Endothelial cell of hepatic sinusoid (primary cell): Measurements from ENCODE around the gene ALPL.

Experiments used
- in situ Hi-C: cut with HindIII; loops from 2 replicates; pipeline ENCODE4 v1.10.0; 2017; ENCODE audit warnings: low sequenced_read_pairs

Gene ALPL

GRCh38 chr1:21573971-21574465 is 64.8 kb downstream of the ALPL start:
- in situ Hi-C loops, result no loop called here

- in situ Hi-C loops, result loop anchor here (5.0 kb wide), 1 partner anchor 42 kb away; no protein-coding TSS in a partner anchor
Observed at GRCh38 chr1:21574466-21575151, 65.4 kb downstream of the ALPL start.

- in situ Hi-C loops, result loop anchor here (5.0 kb wide), 1 partner anchor 43 kb away; no protein-coding TSS in a partner anchor
Observed at GRCh38 chr1:21575351-21575942, 66.2 kb downstream of the ALPL start.

GRCh38 chr1:21576031-21576797 is 67.0 kb downstream of the ALPL start:
- in situ Hi-C loops, result loop anchor here (5.0 kb wide), 1 partner anchor 44 kb away; no protein-coding TSS in a partner anchor

GRCh38 chr1:21576798-21577187 is 67.6 kb downstream of the ALPL start:
- in situ Hi-C loops, result loop anchor here (5.0 kb wide), 1 partner anchor 44 kb away; no protein-coding TSS in a partner anchor

- in situ Hi-C loops, result loop anchor here (5.0 kb wide), 1 partner anchor 45 kb away; no protein-coding TSS in a partner anchor
Observed at GRCh38 chr1:21577324-21577723, 68.1 kb downstream of the ALPL start.

- in situ Hi-C loops, result loop anchor here (5.0 kb wide), 1 partner anchor 46 kb away; no protein-coding TSS in a partner anchor
Observed at GRCh38 chr1:21577933-21578332, 68.7 kb downstream of the ALPL start.

- in situ Hi-C loops, result loop anchor here (5.0 kb wide), 1 partner anchor 47 kb away; no protein-coding TSS in a partner anchor
Observed at GRCh38 chr1:21579791-21580190, 70.6 kb downstream of the ALPL start.

- in situ Hi-C loops, result no loop called here
Observed at GRCh38 chr1:21584096-21584495, 74.9 kb downstream of the ALPL start.

GRCh38 chr1:21585037-21585436 is 75.8 kb downstream of the ALPL start:
- in situ Hi-C loops, result no loop called here

- in situ Hi-C loops, result no loop called here
Observed at GRCh38 chr1:21586222-21586621, 77.0 kb downstream of the ALPL start.

- in situ Hi-C loops, result no loop called here
Observed at GRCh38 chr1:21586846-21587601, 77.8 kb downstream of the ALPL start.

GRCh38 chr1:21587602-21587953 is 78.4 kb downstream of the ALPL start:
- in situ Hi-C loops, result no loop called here

GRCh38 chr1:21589618-21590017 is 80.4 kb downstream of the ALPL start:
- in situ Hi-C loops, result no loop called here

GRCh38 chr1:21590126-21590880 is 81.1 kb downstream of the ALPL start:
- in situ Hi-C loops, result no loop called here

GRCh38 chr1:21590934-21591333 is 81.7 kb downstream of the ALPL start:
- in situ Hi-C loops, result no loop called here

- in situ Hi-C loops, result no loop called here
Observed at GRCh38 chr1:21592086-21592865, 83.1 kb downstream of the ALPL start.

- in situ Hi-C loops, result no loop called here
Observed at GRCh38 chr1:21593231-21593630, 84.0 kb downstream of the ALPL start.

- in situ Hi-C loops, result no loop called here
Observed at GRCh38 chr1:21594501-21594900, 85.3 kb downstream of the ALPL start.
